OCI-LY7 (cell line): Measurements from ENCODE around the gene RMI2. TPM values are rescaled to one million over a fixed set of nuclear protein-coding genes. Genes with fewer than 3 reads are reported as not detected.

Experiments
- BruUV-seq: library from RNA; stranded (reverse); fragments of 400-500 nt; replicated peaks from 2 replicates; lab custom pipeline; 2021; lab: Mats Ljungman, UMichigan
- CTCF ChIA-PET: fragments of 300-600 bp; sonication (Branson Sonifier 250); formaldehyde crosslinking; loops from one replicate; lab custom pipeline; 2022; ENCODE audit warnings: antibody characterized with exemption; ENCODE audit not compliant: unreplicated experiment; lab: Charles Lee
- POLR2A ChIA-PET: fragments of 300-600 bp; sonication (Branson Sonifier 250); formaldehyde crosslinking; loops from one replicate; lab custom pipeline; 2022; ENCODE audit warnings: antibody characterized with exemption; lab: Charles Lee
- DNase-seq: peaks from one replicate; pipeline ENCODE4 v3.0.0-alpha.2; 2015; ENCODE audit warnings: low spot score
- H2AFZ ChIP-seq: fragments of 200-600 bp; sonication (generic), shearing (Covaris generic); 2 replicates; pipeline ENCODE4 v1.6.1; 2014; ENCODE audit warnings: mild to moderate bottlenecking, antibody characterized with exemption, low read length, moderate library complexity
- H3K27ac ChIP-seq: fragments of 200-600 bp; sonication (generic); 2 replicates; pipeline ENCODE4 v1.5.1; 2014; ENCODE audit warnings: mixed run types, low read depth, mild to moderate bottlenecking, moderate library complexity, low read length, inconsistent platforms; ENCODE audit not compliant: poor library complexity, severe bottlenecking
- H3K36me3 ChIP-seq: fragments of 200-600 bp; sonication (generic); 2 replicates; pipeline ENCODE4 v1.6.1; 2014; ENCODE audit warnings: mild to moderate bottlenecking, antibody characterized with exemption, low read length, moderate library complexity, mixed read lengths; ENCODE audit not compliant: insufficient read depth
- H3K4me1 ChIP-seq: fragments of 200-600 bp; sonication (generic); 2 replicates; pipeline ENCODE4 v1.5.1; 2014; ENCODE audit warnings: mild to moderate bottlenecking, low read length; ENCODE audit not compliant: insufficient read depth, poor library complexity, severe bottlenecking
- H3K4me2 ChIP-seq: fragments of 200-600 bp; sonication (generic); 2 replicates; pipeline ENCODE4 v1.6.1; 2014; ENCODE audit warnings: mild to moderate bottlenecking, low read length
- H3K4me3 ChIP-seq: fragments of 200-600 bp; sonication (generic); 2 replicates; pipeline ENCODE4 v1.5.1; 2014; ENCODE audit warnings: mild to moderate bottlenecking, low read depth, low read length; ENCODE audit not compliant: poor library complexity, severe bottlenecking
- H3K79me2 ChIP-seq: fragments of 200-600 bp; sonication (generic); 2 replicates; pipeline ENCODE4 v1.6.1; 2016; ENCODE audit warnings: low read depth, mild to moderate bottlenecking, low read length, moderate library complexity, mixed read lengths; ENCODE audit not compliant: insufficient read depth
- H3K9me2 ChIP-seq: fragments of 200-600 bp; sonication (generic); 2 replicates; pipeline ENCODE4 v1.6.1; 2016; ENCODE audit warnings: mild to moderate bottlenecking, low read length, mixed read lengths; ENCODE audit not compliant: insufficient read depth
- H3K9me3 ChIP-seq: fragments of 200-600 bp; sonication (generic); 2 replicates; pipeline ENCODE4 v1.6.1; 2014; ENCODE audit warnings: mild to moderate bottlenecking, mixed run types, low read length, mixed read lengths
- H4K20me1 ChIP-seq: fragments of 200-600 bp; sonication (generic); 2 replicates; pipeline ENCODE4 v1.6.1; 2014; ENCODE audit warnings: mild to moderate bottlenecking, antibody characterized with exemption, low read length, moderate library complexity, mixed read lengths; ENCODE audit not compliant: insufficient read depth
- EZH2phosphoT487 ChIP-seq: fragments of 200-600 bp; sonication (generic); IDR thresholded peaks from 2 replicates; pipeline ENCODE4 v1.6.1; 2018; ENCODE audit warnings: low read depth, borderline replicate concordance, mild to moderate bottlenecking, mixed run types, antibody characterized with exemption, low read length, moderate library complexity, mixed read lengths
- intact Hi-C: fragments of 100-400 bp; cut with micrococcal nuclease; formaldehyde crosslinking; loops from one replicate; pipeline ENCODE4 v1.10.0; 2022; ENCODE audit not compliant: unreplicated experiment
- total RNA-seq, 2 experiments: library from RNA; depleted of rRNA in 1 of 2; stranded (reverse); fragments of >200 nt in 1 of 2; shearing (Covaris generic) in 1 of 2; gene quantifications; 2 replicates each; pipeline ENCODE4 v1.2.3, GENCODE V29; 2014 to 2022
- TF ChIP-seq, protein P1 (sequence below): fragments of 200-600 bp; sonication (generic); conservative IDR thresholded peaks from 2 replicates; pipeline ENCODE4 v1.5.1; 2014; ENCODE audit warnings: mild to moderate bottlenecking, antibody characterized with exemption, low read length, moderate library complexity, mixed read lengths

Gene RMI2
- total RNA-seq, 2 experiments from 2014 or later: 84.5 to 126 TPM

DNA sequence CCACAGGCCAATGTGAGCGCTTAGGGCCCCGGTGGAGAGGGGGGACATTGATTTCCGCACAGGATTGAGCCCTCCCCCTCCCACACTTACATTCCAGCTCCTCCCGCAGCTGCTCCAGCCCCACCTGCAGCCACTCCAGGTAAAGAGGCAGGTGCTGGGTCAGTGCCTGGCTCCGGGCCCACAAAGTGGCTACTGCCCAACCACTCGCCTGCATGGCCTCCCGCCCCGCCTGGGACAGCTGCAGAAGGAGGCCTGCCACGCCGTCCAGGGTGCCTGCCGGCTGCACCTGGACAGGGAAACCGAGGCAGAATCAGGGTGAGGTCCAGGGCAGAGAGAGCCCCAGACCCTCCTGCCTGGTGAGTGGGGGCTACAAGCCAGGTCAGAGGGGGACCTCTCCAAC, 46.3 kb downstream of the RMI2 start:
- Histone ChIP-seq H3K9me2 (no peaks in the 10 kb centered on the region), H3K4me2 (no peak overlapping the region), H3K79me2 (no peaks in the 10 kb centered on the region), H4K20me1 (no peaks in the 10 kb centered on the region), H3K27ac (no peak overlapping the region), H2AFZ (no peak overlapping the region), H3K4me3 (no peak overlapping the region), H3K4me1 (peaks cover 3% of the 10 kb centered on the region), H3K36me3 (no peaks in the 10 kb centered on the region), H3K9me3 (no peaks in the 10 kb centered on the region)
- intact Hi-C loops: loop anchor here (10.0 kb wide), 1 partner anchor 673 kb away; no protein-coding TSS in a partner anchor
- DNase-seq: no peak
- BruUV-seq: no TSS peak
- TF ChIP-seq EZH2phosphoT487: no peak
- TF ChIP-seq, protein P1, sequence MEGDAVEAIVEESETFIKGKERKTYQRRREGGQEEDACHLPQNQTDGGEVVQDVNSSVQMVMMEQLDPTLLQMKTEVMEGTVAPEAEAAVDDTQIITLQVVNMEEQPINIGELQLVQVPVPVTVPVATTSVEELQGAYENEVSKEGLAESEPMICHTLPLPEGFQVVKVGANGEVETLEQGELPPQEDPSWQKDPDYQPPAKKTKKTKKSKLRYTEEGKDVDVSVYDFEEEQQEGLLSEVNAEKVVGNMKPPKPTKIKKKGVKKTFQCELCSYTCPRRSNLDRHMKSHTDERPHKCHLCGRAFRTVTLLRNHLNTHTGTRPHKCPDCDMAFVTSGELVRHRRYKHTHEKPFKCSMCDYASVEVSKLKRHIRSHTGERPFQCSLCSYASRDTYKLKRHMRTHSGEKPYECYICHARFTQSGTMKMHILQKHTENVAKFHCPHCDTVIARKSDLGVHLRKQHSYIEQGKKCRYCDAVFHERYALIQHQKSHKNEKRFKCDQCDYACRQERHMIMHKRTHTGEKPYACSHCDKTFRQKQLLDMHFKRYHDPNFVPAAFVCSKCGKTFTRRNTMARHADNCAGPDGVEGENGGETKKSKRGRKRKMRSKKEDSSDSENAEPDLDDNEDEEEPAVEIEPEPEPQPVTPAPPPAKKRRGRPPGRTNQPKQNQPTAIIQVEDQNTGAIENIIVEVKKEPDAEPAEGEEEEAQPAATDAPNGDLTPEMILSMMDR: no peak
- CTCF ChIA-PET: no interaction called here
- POLR2A ChIA-PET: no interaction called here

DNA sequence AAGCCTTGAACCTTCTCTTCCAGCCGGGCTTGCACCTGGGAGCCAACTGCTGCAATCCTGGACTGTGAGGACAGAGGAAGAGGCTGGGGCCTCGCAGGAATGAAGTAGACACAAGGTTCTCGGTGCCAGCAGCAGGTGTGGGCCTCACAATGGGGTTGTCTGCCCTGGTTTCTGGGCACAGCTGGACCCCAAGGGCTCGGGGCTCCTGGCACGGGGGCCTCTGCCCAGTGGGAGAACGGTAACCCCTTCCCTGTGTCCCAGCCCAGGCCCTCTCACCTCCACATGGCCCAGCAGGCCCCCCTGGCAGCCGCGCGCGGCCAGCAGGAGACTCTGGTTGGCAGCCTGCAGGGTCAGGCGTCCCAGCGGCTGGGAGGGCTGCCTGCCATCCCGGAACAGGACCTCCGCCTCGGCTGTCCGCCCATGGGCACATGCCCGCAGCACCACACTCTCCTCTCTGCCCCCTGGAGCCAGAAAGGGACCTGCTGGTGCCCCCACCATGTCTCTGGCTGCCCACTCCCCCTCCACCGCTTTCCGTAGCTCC, 46.9 kb downstream of the RMI2 start:
- no peaks in the 10 kb centered on the region for H4K20me1 ChIP-seq
- no peak for DNase-seq
- BruUV-seq: no TSS peak
- H3K79me2 ChIP-seq: no peaks in the 10 kb centered on the region
- H3K36me3 ChIP-seq: no peaks in the 10 kb centered on the region
- no peak overlapping the region for H3K4me2 ChIP-seq
- no peaks in the 10 kb centered on the region for H3K9me2 ChIP-seq
- H2AFZ ChIP-seq: no peak overlapping the region
- CTCF ChIA-PET: no interaction called here
- no peak overlapping the region for H3K27ac ChIP-seq
- H3K4me3 ChIP-seq: no peak overlapping the region
- H3K4me1 ChIP-seq: peaks cover 3% of the 10 kb centered on the region
- POLR2A ChIA-PET: no interaction called here
- TF ChIP-seq, protein P1: no peak
- TF ChIP-seq EZH2phosphoT487: no peak
- intact Hi-C loops: loop anchor here (10.0 kb wide), 1 partner anchor 673 kb away; no protein-coding TSS in a partner anchor
- H3K9me3 ChIP-seq: no peaks in the 10 kb centered on the region

DNA sequence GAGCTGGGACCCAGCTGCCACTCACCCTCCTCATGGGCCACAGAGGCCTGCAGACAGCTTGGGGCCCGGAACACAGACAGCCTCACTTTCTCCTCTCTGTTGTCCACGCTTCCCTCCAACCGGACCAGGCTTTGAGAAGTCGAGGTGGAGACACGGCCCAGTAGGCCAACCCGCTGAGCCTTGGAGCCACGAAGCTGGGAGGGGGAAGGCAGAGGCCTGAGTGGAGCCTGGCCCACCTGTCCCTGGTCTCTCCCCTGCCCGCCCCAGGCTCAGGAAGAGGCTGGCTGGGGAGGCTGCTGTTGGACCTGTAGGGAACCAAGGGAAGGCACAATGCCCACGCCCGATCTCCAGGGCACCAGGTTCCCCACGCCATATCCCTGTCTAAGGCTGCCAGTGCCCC, 48.1 kb downstream of the RMI2 start:
- Histone ChIP-seq H3K4me2 (no peak overlapping the region), H3K4me1 (no peaks in the 10 kb centered on the region), H4K20me1 (no peaks in the 10 kb centered on the region), H2AFZ (no peak overlapping the region), H3K79me2 (no peaks in the 10 kb centered on the region), H3K9me3 (no peaks in the 10 kb centered on the region), H3K4me3 (no peak overlapping the region), H3K27ac (no peak overlapping the region), H3K9me2 (no peaks in the 10 kb centered on the region), H3K36me3 (no peaks in the 10 kb centered on the region)
- POLR2A ChIA-PET: interaction anchor here (0.6 kb wide), 1 partner anchor 410 kb away, joined by 3 read pairs; no protein-coding TSS in a partner anchor
- CTCF ChIA-PET: no interaction called here
- TF ChIP-seq, protein P1: no peak
- no peak for TF ChIP-seq EZH2phosphoT487
- no peak for DNase-seq
- BruUV-seq: no TSS peak
- intact Hi-C loops: loop anchor here (10.0 kb wide), 1 partner anchor 671 kb away; no protein-coding TSS in a partner anchor
